Myometrial cell (primary cell): ENCODE results near the gene ZNF26. TPM values are rescaled to one million over a fixed set of nuclear protein-coding genes. Genes with fewer than 3 reads are reported as not detected.

ENCODE experiments used
- total RNA-seq: library from RNA; depleted of rRNA; stranded (reverse); fragments of >200 nt; gene quantifications from 2 replicates; pipeline ENCODE4 v1.2.3, GENCODE V29; 2015

Gene ZNF26
- 3.4 and 3.5 TPM in 2 replicates for total RNA-seq

DNA sequence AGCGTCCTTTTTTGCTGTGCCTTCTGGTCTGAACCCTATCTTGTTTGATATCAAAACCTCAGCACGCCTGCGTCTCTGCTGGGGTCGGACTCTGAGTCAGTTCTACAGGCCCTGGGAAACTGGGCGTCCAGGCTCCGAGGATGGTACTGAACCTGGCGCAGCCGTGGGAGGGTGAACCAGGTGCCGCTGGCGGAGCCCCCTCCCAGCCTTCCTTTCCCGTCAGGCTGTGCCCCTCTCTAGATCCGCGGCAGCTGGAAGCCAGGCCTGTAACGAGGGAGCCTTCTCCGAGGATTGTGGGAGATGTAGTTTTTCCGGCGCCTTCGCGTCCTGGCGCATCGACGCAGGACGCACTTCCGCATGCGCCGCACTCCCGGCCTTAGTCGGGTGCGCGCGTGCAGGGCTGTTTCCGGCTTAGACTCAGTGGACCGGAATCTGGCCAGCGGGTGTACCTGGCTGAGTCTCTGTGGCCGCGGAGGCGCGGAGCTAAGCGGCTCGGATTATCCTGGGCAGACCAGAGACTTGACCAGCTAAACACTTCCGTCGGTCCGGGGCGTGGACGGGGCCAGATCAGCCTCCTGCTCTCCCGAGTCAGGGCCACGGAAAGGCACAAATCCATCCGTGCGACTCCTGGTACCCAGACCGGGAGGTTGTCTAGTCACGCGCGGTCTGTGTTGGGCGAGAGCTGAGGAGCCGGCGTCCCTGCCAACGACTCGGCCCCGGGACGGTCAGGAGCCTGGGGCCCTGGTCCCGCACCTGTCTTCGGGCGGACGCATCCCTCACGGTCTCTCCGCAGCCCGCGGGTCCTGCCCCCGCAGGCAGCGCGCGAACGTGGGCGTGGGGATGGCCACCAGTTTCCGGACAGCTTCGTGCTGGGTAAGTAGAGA lies at the start of gene ZNF26:
ZNF26 (plus strand) TSS at position 367 of the 884 bp plus-strand sequence; CDS start at position 841, 474 bp downstream.

GRCh38 chr12:132956011-132956788 lies 30.0 kb upstream of the ZNF26 start, which contains the start of gene ZNF605:
TSS of gene ZNF605 (minus strand) at chr12:132956306. CDS start at chr12:132945635, 10,671 bp downstream.

GRCh38 chr12:133037207-133038005 lies 51.2 kb downstream of the ZNF26 start, which contains the start of gene ZNF84:
TSS of gene ZNF84 (plus strand) at chr12:133037509. CDS start at chr12:133041468, 3,959 bp downstream.

Other genes with a start within 250 kb of the ZNF26 start
- gene ANKLE2, start 224.5 kb upstream of the ZNF26 start, total RNA-seq = 51.3 and 58.5 TPM in 2 replicates
- gene GOLGA3, start 157.5 kb upstream of the ZNF26 start, total RNA-seq = 58.5 and 74.6 TPM in 2 replicates
- 33.5 and 39.5 TPM in 2 replicates for gene CHFR, start 98.8 kb upstream of the ZNF26 start, total RNA-seq
- 2.1 and 3.5 TPM in 2 replicates for gene ZNF605, start 30.1 kb upstream of the ZNF26 start, total RNA-seq
- 6.9 and 12.1 TPM in 2 replicates for gene ZNF84, start 51.1 kb downstream of the ZNF26 start, total RNA-seq
- gene ZNF140, start 94.6 kb downstream of the ZNF26 start, total RNA-seq = 8.2 and 8.9 TPM in 2 replicates
- gene ZNF891, start 143.9 kb downstream of the ZNF26 start, total RNA-seq = 0.29 and 0.35 TPM in 2 replicates
- 1.1 and 6.1 TPM in 2 replicates for gene ZNF10, start 144.3 kb downstream of the ZNF26 start, total RNA-seq
- gene ZNF268, start 195.1 kb downstream of the ZNF26 start, total RNA-seq = 11.5 and 14.2 TPM in 2 replicates
- gene ANHX, start 249.5 kb downstream of the ZNF26 start, total RNA-seq = not detected in 2 replicates